Left lung (tissue), 10 donors: ENCODE results near the gene PACS2. TPM values are rescaled to one million over a fixed set of nuclear protein-coding genes. Genes with fewer than 3 reads are reported as not detected.
A peak's percentile ranks its signal among the peaks of the same experiment; 100 is the strongest.

Experiments used
- ATAC-seq: fragments of 200-7000 bp; cut with Tn5 transposase; one replicate; pipeline ENCODE4 v1.9.1; 2020; ENCODE audit warnings: moderate library complexity
- DNase-seq, 4 donors: peaks; one replicate each; pipeline ENCODE4 v3.0.0-alpha.2; 2013 to 2020
- H3K27ac ChIP-seq, 2 donors: fragments of 200-600 bp; sonication (generic) in 1 of 2; one replicate each; pipeline versions ENCODE4 v1.5.0 to v1.8.0; 2020 to 2021
- H3K27me3 ChIP-seq, 2 donors: fragments of 200-600 bp; sonication (generic) in 1 of 2; one replicate each; pipeline versions ENCODE4 v1.5.0 to v1.8.0; 2020 to 2021
- H3K36me3 ChIP-seq, 2 donors: fragments of 200-600 bp; sonication (generic) in 1 of 2; one replicate each; pipeline versions ENCODE4 v1.5.0 to v1.8.0; 2020 to 2021
- H3K4me1 ChIP-seq, 2 donors: fragments of 200-600 bp; one replicate each; pipeline ENCODE4 v1.8.0; 2021
- H3K4me3 ChIP-seq, 2 donors: fragments of 200-600 bp; sonication (generic) in 1 of 2; one replicate each; pipeline versions ENCODE4 v1.5.0 to v1.8.0; 2020 to 2021; ENCODE audit warnings: mild to moderate bottlenecking in 1 of 2
- H3K9me3 ChIP-seq, 2 donors: fragments of 200-600 bp; sonication (generic) in 1 of 2; one replicate each; pipeline versions ENCODE4 v1.5.0 to v1.8.0; 2020 to 2021
- CTCF ChIP-seq, 2 donors: fragments of 200-600 bp; sonication (generic) in 1 of 2; IDR thresholded peaks; one replicate each; pipeline versions ENCODE4 v1.5.0 to v1.8.0; 2021; ENCODE audit warnings: antibody characterized with exemption in 2 of 2
- intact Hi-C, 2 donors: fragments of 100-400 bp; cut with DNase I; formaldehyde crosslinking; loops; one replicate each; pipeline versions ENCODE4 v1.11.2 to v1.14.2; 2022
- polyA plus RNA-seq, 6 donors: library from polyadenylated mRNA; unstranded; fragments of 120-200 nt; gene quantifications; one replicate each; pipeline ENCODE4 v1.2.1, GENCODE V29; 2013; ENCODE audit not compliant: insufficient read length in 6 of 6
- total RNA-seq, 2 donors: library from RNA; stranded (reverse); fragmentation: NEBNext Ultra II Directional; extraction: Animal tissue kit (Norgen Biotek cat#: 25700); gene quantifications; one replicate each; pipeline ENCODE4 v1.2.1, GENCODE V29; 2021
- donor health status: DM: no; HTN: yes; CAD: no.
- donor health status: DM: no; HTN: no; CAD: no.

Gene PACS2
- total and polyA plus RNA-seq, 8 donors = 64.6 to 99.3 (median 75.4) TPM

DNA sequence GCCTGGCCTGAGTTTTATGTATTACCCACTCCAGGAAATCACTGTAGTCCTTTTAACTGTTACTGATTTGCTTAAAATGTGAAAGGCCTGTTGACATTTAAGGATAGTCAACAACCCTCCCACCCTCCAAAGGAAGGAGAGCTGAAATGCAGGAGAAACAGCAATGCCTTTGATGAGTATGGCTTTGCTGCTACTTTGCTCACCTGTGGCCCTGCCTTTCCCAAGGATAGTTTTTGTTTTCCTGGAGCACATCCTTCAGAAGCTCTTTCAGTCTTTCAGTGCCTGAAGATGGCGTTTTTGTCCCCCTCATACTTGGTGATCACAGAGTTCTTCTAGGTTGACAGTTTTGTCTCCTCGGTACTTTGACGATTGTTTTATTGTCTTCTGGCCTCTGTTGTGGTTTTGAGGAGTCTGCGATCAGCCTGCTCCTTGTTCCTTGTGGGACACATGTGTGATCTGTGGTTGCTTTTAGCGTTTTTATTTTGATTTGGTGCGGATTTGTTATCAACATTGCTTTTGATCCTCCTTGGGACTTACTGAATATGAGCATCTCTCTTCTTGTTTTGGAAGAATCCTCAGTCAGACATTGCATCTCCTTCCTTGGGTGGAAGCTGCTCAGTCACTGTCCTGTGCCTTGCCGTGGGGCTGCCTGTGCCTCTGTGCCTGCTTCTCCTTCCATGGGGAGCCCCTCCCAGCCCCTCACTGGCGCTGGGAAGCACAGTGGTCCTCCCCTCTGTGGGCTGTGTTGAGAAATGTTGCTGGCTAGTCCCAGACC, 17.2 kb downstream of the PACS2 start:
- Histone ChIP-seq H3K4me3 (no peak overlapping the region), H3K27me3 (no peaks in the 10 kb centered on the region), H3K36me3 (peaks cover 0 to 5% of the 10 kb centered on the region in 2 donors), H3K27ac (peak overlapping the region in 1 of 2 donors; percentile 66), H3K4me1 (peaks cover 6 to 38% of the 10 kb centered on the region in 2 donors), H3K9me3 (no peaks in the 10 kb centered on the region)
- intact Hi-C loops = no loop called here
- peak in 1 of 4 donors; percentile 48 for DNase-seq
- no peak for TF ChIP-seq CTCF (IDR thresholded peaks at IDR 0.05)
- no peak for ATAC-seq

DNA sequence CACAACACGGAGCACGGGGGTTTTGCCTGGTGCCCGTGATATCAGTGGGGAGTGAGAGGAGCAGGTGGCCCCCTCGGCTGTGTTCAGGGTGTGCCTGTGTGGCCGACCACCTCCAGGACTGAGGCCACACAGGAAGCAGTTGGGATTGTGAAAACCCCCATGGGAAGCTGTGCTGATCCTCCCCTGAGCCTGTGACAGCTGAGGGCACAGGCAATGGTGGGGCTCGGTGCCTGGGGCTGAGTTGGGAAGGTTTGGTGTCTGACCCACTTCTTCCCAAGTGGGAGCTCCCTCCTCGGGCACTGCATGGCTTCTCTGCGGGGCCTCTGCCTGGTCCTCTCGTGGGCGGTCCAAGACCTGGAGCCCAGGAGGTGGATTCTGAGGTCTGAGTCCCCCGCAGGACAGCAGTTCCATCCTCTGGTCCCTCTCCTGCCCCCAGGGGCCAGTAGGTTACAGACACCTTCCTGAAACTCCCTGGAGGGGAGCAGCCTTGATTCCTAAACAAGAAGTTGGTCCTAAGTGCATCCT, 17.9 kb downstream of the PACS2 start:
- no peaks in the 10 kb centered on the region for H3K36me3 ChIP-seq
- no peaks in the 10 kb centered on the region for H3K27me3 ChIP-seq
- H3K9me3 ChIP-seq = no peaks in the 10 kb centered on the region
- TF ChIP-seq CTCF (IDR thresholded peaks at IDR 0.05) = no peak
- intact Hi-C loops = no loop called here
- ATAC-seq (no peak), DNase-seq (peak in 1 of 4 donors; percentile 54)
- no peak overlapping the region for H3K4me3 ChIP-seq
- H3K4me1 ChIP-seq = peaks cover 7 to 41% of the 10 kb centered on the region in 2 donors
- no peak overlapping the region for H3K27ac ChIP-seq

GRCh38 chr14:105333020-105333490, 18.5 kb downstream of the PACS2 start:
- H3K36me3 ChIP-seq = no peaks in the 10 kb centered on the region
- ATAC-seq (no peak), DNase-seq (peak in 2 of 4 donors; percentile 27 to 65)
- intact Hi-C loops = no loop called here
- H3K9me3 ChIP-seq = no peaks in the 10 kb centered on the region
- no peak for TF ChIP-seq CTCF (IDR thresholded peaks at IDR 0.05)
- H3K27me3 ChIP-seq = no peaks in the 10 kb centered on the region
- H3K4me1 ChIP-seq = peaks cover 13 to 47% of the 10 kb centered on the region in 2 donors
- H3K4me3 ChIP-seq = no peak overlapping the region
- no peak overlapping the region for H3K27ac ChIP-seq

GRCh38 chr14:105333613-105334364, 19.2 kb downstream of the PACS2 start:
- intact Hi-C loops = no loop called here
- ATAC-seq (no peak), DNase-seq (peak in 1 of 4 donors; percentile 67)
- no peak for TF ChIP-seq CTCF (IDR thresholded peaks at IDR 0.05)
- no peaks in the 10 kb centered on the region for H3K36me3 ChIP-seq
- peaks cover 13 to 44% of the 10 kb centered on the region in 2 donors for H3K4me1 ChIP-seq
- no peak overlapping the region for H3K4me3 ChIP-seq
- H3K27ac ChIP-seq = no peak overlapping the region
- H3K9me3 ChIP-seq = no peaks in the 10 kb centered on the region
- no peaks in the 10 kb centered on the region for H3K27me3 ChIP-seq
